IPS-18c (cell line): ENCODE measurements around the gene TSEN34.
"Not testable (repeated sequence)": the region's sequence is repeated elsewhere in the genome, so short reads cannot be mapped to it uniquely, and the experiment has no call there.

Experiments
- H3K4me3 ChIP-seq: 2 replicates; pipeline ENCODE4 v1.7.0; 2013; ENCODE audit warnings: low read depth, mild to moderate bottlenecking, low read length, moderate library complexity; ENCODE audit not compliant: insufficient read depth
- H3K9me3 ChIP-seq: one replicate; pipeline ENCODE4 v1.6.1; 2013; ENCODE audit warnings: mild to moderate bottlenecking, low read length, moderate library complexity; ENCODE audit not compliant: control insufficient read depth, insufficient read depth

The TSEN34 gene

GRCh38 chr19:54216869-54217268 lies 25.8 kb downstream of the TSEN34 start:
- Histone ChIP-seq H3K4me3 (no peak overlapping the region), H3K9me3 (no peaks in the 10 kb centered on the region)

DNA sequence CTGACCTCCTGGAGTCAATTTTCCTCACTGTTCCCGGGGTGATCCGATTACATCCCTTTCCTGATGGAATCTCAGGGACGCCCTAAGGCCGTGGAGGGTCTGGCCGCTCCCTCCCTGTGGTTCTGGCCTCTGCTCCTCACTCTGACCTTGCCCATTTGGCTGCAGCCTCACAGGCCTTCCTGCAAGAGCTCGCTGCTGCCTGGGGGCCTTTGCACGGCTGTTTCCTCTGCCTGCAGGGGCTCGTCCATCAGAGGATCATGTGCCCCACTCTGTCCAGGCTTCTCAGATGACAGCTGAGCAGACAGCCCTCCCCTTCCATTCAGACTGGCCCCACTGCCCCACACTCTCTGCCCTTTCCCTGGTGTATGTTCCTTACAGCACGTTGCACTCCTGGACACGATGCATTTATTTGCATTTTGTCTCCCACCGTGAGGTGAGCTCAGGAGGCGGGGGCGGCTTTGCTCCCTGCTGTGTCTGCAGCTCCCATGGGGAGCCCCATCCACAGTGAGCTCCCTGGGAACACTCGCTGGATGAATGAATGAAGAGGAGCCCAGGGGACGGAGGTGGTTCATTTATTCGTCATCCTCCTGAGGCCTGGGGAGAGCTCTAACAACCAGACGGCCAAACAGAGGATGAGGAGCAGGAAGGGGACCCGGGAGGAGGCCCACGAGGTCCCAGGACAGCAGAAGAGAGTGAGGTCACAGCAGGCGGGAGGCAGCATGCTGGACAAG lies 26.6 kb downstream of the TSEN34 start:
- H3K4me3 ChIP-seq, H3K9me3 ChIP-seq: not testable (repeated sequence)

DNA sequence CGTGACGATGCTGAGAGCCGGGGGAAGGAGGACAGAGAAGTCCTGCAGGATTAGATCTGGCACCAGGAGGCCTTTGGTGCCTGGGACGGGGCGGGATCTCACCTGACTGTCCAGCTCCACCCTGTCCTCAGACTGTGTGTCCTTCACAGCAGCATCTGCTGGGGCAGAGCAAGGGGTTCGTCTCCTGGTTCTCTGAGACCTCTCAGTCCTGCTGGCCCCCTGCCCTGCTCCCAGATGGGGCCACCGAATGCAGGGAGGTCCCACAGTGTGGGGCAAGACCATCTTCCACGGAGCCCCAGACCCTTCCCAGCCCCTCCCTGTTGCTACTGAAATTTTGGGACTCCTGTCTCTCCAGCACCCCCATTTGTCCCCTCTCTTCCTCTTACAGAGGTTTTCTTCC lies 27.2 kb downstream of the TSEN34 start:
- H3K4me3 ChIP-seq = no peak overlapping the region
- H3K9me3 ChIP-seq = no peaks in the 10 kb centered on the region

GRCh38 chr19:54218960-54219661 lies 28.0 kb downstream of the TSEN34 start:
- H3K4me3 ChIP-seq = no peak overlapping the region
- no peaks in the 10 kb centered on the region for H3K9me3 ChIP-seq

- not testable (repeated sequence) for H3K9me3 ChIP-seq, H3K4me3 ChIP-seq
Measured at GRCh38 chr19:54219702-54220101, 28.6 kb downstream of the TSEN34 start.

DNA sequence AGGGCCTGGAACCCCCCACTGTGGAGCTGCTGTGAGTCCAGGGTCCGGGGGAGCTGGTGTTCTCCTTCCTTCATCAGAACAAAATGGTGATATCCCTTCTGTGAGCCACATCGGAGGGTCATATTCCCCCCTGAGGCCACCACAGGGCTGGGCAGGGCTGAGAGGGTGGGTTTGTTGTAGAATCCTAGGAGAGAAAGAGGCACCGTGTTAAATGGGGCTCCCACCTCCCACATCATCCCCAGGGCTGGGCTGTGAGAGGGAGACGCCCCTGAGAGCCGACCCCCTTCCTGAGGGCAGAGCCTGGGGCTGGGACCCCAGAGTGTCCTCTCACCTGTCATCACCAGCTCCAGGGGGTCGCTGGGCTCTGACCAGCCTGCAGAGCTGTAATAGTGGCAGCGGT lies 30.8 kb downstream of the TSEN34 start:
- H3K4me3 ChIP-seq, H3K9me3 ChIP-seq: not testable (repeated sequence)

- H3K4me3 ChIP-seq, H3K9me3 ChIP-seq: not testable (repeated sequence)
Measured at GRCh38 chr19:54222474-54223276, 31.6 kb downstream of the TSEN34 start, which contains the start of gene LILRB3. Gene LILRB3, minus strand, starts transcription at chr19:54223007. Its CDS starts 31 bp downstream, at chr19:54222976.

- H3K4me3 ChIP-seq, H3K9me3 ChIP-seq: not testable (repeated sequence)
Measured at GRCh38 chr19:54223277-54223936, 32.3 kb downstream of the TSEN34 start.

GRCh38 chr19:54223937-54224281 lies 32.8 kb downstream of the TSEN34 start:
- H3K4me3 ChIP-seq, H3K9me3 ChIP-seq: not testable (repeated sequence)

DNA sequence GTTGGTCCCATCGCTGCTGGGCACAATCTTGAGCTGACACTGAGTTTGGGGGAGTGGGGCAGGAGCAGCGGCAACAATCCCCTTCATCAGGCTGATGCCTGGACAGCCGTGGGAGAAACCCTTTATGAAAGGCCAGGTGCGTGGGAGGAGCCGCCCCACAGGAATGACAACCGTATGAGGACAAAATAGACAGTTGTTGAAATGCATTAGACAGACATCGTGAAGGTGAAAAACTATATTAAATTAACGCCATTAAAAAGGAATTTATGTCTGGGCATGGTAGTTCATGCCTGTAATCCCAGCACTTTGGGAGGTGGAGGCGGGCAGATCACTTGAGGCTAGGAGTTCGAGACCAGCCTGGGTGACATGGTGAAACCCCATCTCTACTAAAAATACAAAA lies 33.5 kb downstream of the TSEN34 start:
- H3K9me3 ChIP-seq, H3K4me3 ChIP-seq: not testable (repeated sequence)

- Histone ChIP-seq H3K9me3 (peaks cover 2% of the 10 kb centered on the region), H3K4me3 (no peak overlapping the region)
Measured at GRCh38 chr19:54229146-54229545, 38.0 kb downstream of the TSEN34 start.

DNA sequence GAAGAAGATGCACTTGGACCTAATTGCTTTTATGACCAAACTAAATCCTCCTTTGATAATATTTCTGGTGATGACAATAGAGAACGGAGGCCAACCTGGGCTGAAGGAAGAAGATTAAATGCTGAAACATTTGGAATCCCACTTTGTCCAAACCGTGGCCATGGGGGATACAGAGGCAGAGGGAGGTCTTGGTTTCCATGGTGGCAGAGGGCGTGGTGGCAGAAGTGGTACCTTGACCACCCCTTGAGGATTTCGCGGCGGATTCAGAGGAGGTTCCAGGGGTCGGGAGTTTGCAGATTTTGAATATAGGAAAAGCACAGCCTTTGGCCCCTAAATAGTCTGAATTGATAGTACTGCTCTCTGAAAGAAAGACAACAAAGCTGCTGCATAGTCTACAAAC lies 38.9 kb downstream of the TSEN34 start:
- Histone ChIP-seq H3K4me3 (no peak overlapping the region), H3K9me3 (peaks cover 2% of the 10 kb centered on the region)

DNA sequence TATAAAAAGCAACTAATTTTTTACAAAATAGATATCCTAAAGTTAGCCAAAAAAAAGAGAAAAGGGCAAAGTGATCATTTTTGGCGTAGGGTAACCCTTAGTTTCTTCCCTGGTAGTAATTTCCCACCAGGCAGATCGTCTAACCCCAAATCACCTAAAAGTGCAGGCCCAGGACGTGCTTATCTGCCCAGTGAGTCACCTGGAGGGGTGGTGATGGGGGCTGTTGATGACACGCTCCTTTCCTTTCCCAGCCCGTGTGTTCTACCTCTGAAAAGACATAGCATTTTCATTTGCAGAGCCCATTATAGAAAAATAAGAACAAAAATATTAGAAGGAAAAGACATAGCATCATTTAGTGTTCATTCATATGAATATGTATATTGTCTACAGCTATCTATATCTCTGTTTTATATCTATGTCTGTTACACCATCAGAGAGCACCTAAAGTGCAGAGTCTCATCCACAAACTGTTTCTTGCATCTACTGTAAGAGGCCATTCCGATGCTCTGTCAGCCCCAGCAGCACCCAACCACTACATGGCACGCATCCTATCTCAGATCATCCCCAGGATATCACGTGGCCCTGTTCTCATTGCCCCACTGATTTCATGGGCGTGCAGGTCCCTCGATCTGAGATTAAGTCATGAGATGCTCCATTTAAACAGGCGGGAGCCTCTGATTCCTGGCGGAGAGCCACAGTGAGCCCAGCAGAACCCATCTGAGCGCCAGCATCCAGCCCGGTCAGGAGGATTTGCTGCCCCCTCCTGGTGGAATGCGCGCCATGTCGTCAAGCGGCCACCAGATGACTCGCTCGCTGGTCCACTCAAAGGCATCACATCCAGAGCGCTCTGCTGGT lies 40.2 kb downstream of the TSEN34 start:
- H3K9me3 ChIP-seq = peaks cover 2% of the 10 kb centered on the region
- H3K4me3 ChIP-seq = no peak overlapping the region

GRCh38 chr19:54233941-54234340 lies 42.8 kb downstream of the TSEN34 start:
- Histone ChIP-seq H3K9me3 (peaks cover 2% of the 10 kb centered on the region), H3K4me3 (no peak overlapping the region)

DNA sequence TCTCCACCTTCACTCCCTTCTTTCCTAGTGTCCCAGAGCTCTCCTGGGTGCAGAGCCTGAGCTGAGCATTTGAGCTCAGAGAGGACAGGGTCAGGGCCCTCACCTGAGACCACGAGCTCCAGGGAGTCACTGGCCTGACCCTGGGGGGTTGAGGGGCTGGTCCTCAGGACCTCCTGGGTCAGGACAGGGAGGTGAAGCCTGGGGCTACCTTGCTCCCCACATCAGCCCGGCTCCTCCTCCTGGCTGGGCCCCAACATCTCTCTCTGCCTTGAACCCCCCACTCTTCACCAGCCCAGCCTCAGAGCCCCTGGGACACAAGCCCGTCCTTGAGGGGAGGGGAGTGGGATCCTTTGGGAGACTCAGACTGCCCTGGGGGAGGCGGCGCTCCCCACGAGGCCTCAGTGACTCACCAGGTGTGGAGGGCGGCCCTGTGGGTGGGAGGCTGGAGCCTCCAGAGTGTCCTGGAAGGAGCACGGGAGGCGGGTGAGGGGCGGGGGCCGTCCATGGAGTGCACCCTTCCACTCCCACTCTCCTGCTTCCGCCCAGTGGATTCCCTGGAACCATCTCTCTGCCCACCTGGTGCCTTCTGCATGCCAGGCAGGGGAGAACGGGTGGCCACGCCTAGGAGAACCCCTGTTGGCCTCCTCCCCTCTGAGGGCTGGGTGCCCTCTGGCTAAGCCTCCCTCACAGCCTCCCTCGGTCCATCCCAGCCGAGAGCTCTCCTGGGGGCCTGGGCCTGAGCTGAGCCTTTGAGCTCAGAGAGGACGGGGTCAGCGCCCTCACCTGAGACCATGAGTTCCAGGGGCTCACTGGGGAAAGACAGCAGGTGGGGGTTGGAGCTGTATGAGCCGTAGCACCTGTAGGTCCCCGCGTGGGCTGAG lies 48.6 kb downstream of the TSEN34 start:
- H3K9me3 ChIP-seq, H3K4me3 ChIP-seq: not testable (repeated sequence)
